GM23248 (cell line): ENCODE measurements around the gene VSIG10. TPM values are rescaled to one million over a fixed set of nuclear protein-coding genes. Genes with fewer than 3 reads are reported as not detected.
"Not testable (repeated sequence)": the region's sequence is repeated elsewhere in the genome, so short reads cannot be mapped to it uniquely, and the experiment has no call there.

ENCODE experiments used
- DNase-seq: peaks from one replicate; pipeline ENCODE4 v3.0.0-alpha.2; 2015
- H2AFZ ChIP-seq: fragments of 200-600 bp; sonication (generic); 2 replicates; pipeline ENCODE4 v1.6.1; 2016; ENCODE audit warnings: antibody characterized with exemption
- H3F3A ChIP-seq: fragments of 200-600 bp; sonication (generic); 2 replicates; pipeline ENCODE4 v1.6.1; 2016; ENCODE audit warnings: mild to moderate bottlenecking, antibody characterized with exemption, mixed run types; ENCODE audit not compliant: insufficient read depth
- H3K27ac ChIP-seq: fragments of 200-600 bp; sonication (generic); 2 replicates; pipeline ENCODE4 v1.5.1; 2016; ENCODE audit warnings: mild to moderate bottlenecking
- H3K27me3 ChIP-seq: fragments of 200-600 bp; sonication (generic); replicated peaks from 2 replicates; pipeline ENCODE4 v1.6.1; 2016; ENCODE audit warnings: mild to moderate bottlenecking; ENCODE audit not compliant: insufficient read depth
- H3K36me3 ChIP-seq: fragments of 200-600 bp; sonication (generic); 2 replicates; pipeline ENCODE4 v1.6.1; 2016; ENCODE audit warnings: low read depth, mild to moderate bottlenecking
- H3K4me1 ChIP-seq: fragments of 200-600 bp; sonication (generic); 2 replicates; pipeline ENCODE4 v1.6.1; 2016; ENCODE audit warnings: mild to moderate bottlenecking; ENCODE audit not compliant: insufficient read depth
- H3K4me2 ChIP-seq: fragments of 200-600 bp; sonication (generic); one replicate; pipeline ENCODE4 v1.6.1; 2016; ENCODE audit warnings: mild to moderate bottlenecking; ENCODE audit not compliant: unreplicated experiment
- H3K4me3 ChIP-seq: fragments of 200-600 bp; sonication (generic); 2 replicates; pipeline ENCODE4 v1.5.1; 2016; ENCODE audit warnings: mild to moderate bottlenecking
- H3K79me2 ChIP-seq: fragments of 200-600 bp; sonication (generic); 2 replicates; pipeline ENCODE4 v1.6.1; 2016; ENCODE audit warnings: mild to moderate bottlenecking; ENCODE audit not compliant: insufficient read depth
- H3K9ac ChIP-seq: fragments of 200-600 bp; sonication (generic); 2 replicates; pipeline ENCODE4 v1.6.1; 2016; ENCODE audit warnings: mild to moderate bottlenecking
- H3K9me2 ChIP-seq: fragments of 200-600 bp; sonication (generic); 2 replicates; pipeline ENCODE4 v1.6.1; 2016; ENCODE audit warnings: mixed run types, mild to moderate bottlenecking, moderate library complexity; ENCODE audit not compliant: insufficient read depth
- H3K9me3 ChIP-seq: fragments of 200-600 bp; sonication (generic); one replicate; pipeline ENCODE4 v1.6.1; 2017; ENCODE audit warnings: low read depth
- H4K20me1 ChIP-seq: fragments of 200-600 bp; sonication (generic); 2 replicates; pipeline ENCODE4 v1.6.0; 2016; ENCODE audit not compliant: insufficient read depth
- EZH2 ChIP-seq: fragments of 200-600 bp; sonication (generic); IDR thresholded peaks from 2 replicates; pipeline ENCODE4 v1.6.1; 2018; ENCODE audit warnings: antibody characterized with exemption, mild to moderate bottlenecking; ENCODE audit not compliant: insufficient read depth, poor library complexity, severe bottlenecking
- EZH2phosphoT487 ChIP-seq: fragments of 200-600 bp; sonication (generic); IDR thresholded peaks from 2 replicates; pipeline ENCODE4 v1.6.1; 2018; ENCODE audit warnings: antibody characterized with exemption, moderate library complexity, mild to moderate bottlenecking, low read depth; ENCODE audit not compliant: insufficient read depth
- WGBS, 2 experiments: methylation state at CpG; one replicate each; pipeline ENCODE4 v1.1.6; 2015 to 2017; ENCODE audit warnings: low lambda C conversion rate in 2 of 2, low coverage in 1 of 2; ENCODE audit errors: missing lambda C conversion rate in 2 of 2; 5-methylcytosine and 5-hydroxymethylcytosine counted together
- in situ Hi-C: fragments of 300-500 bp; cut with MboI; formaldehyde crosslinking; loops from 2 replicates; pipeline ENCODE4 v1.15.0; 2020
- polyA plus RNA-seq: library from polyadenylated mRNA; unstranded; fragments of >200 nt; fragmentation: Nextera tagmentation; extraction: Ambion mirVana; gene quantifications from 2 replicates; pipeline ENCODE4 v1.2.1, GENCODE V29; 2016
- total RNA-seq: library from RNA; depleted of rRNA; stranded (reverse); fragments of >200 nt; shearing (Covaris generic); gene quantifications from 2 replicates; pipeline ENCODE4 v1.2.3, GENCODE V29; 2014

The VSIG10 gene
- total and polyA plus RNA-seq, 2 experiments from 2014 or later: 11.5 to 40.1 TPM

- in situ Hi-C loops: loop anchor here (25.0 kb wide), 1 partner anchor 250 kb away; no protein-coding TSS in a partner anchor
- TF ChIP-seq EZH2: no peak
- TF ChIP-seq EZH2phosphoT487: no peak
- peaks cover 60% of the 10 kb centered on the region for H3K79me2 ChIP-seq
- H3K27ac ChIP-seq: peak overlapping the region; percentile 59
- H3K27me3 ChIP-seq: no peaks in the 10 kb centered on the region
- DNase-seq: no peak
- H2AFZ ChIP-seq: peak overlapping the region; percentile 86
- WGBS, 2 experiments: 73 to 78% methylated on average over 10 of the region's 10 CpGs
- no peaks in the 10 kb centered on the region for H3F3A ChIP-seq
- H3K4me1 ChIP-seq: peaks cover 9% of the 10 kb centered on the region; the same call in 1 of the 2 replicates
- no peaks in the 10 kb centered on the region for H4K20me1 ChIP-seq
- peak overlapping the region; percentile 82 for H3K4me2 ChIP-seq
- peak overlapping the region; percentile 95 for H3K9ac ChIP-seq
- H3K4me3 ChIP-seq: peak overlapping the region; percentile 77
- no peaks in the 10 kb centered on the region for H3K9me2 ChIP-seq
- peaks cover 24% of the 10 kb centered on the region; the same call in 1 of the 2 replicates for H3K36me3 ChIP-seq
- no peaks in the 10 kb centered on the region for H3K9me3 ChIP-seq
These were observed 33.4 kb upstream of the VSIG10 start for GRCh38 chr12:118137148-118137678.

- peaks cover 58% of the 10 kb centered on the region for H3K79me2 ChIP-seq
- peaks cover 9% of the 10 kb centered on the region; the same call in 1 of the 2 replicates for H3K4me1 ChIP-seq
- TF ChIP-seq EZH2phosphoT487: no peak
- TF ChIP-seq EZH2: no peak
- peak overlapping the region; percentile 86 for H2AFZ ChIP-seq
- H3K27ac ChIP-seq: peak overlapping the region; percentile 59
- no peaks in the 10 kb centered on the region for H3F3A ChIP-seq
- H3K9me3 ChIP-seq: no peaks in the 10 kb centered on the region
- H3K9ac ChIP-seq: peak overlapping the region; percentile 95
- in situ Hi-C loops: loop anchor here (25.0 kb wide), 1 partner anchor 249 kb away; no protein-coding TSS in a partner anchor
- no peaks in the 10 kb centered on the region for H4K20me1 ChIP-seq
- peaks cover 21% of the 10 kb centered on the region; the same call in 1 of the 2 replicates for H3K36me3 ChIP-seq
- H3K4me3 ChIP-seq: peak overlapping the region; percentile 77
- H3K4me2 ChIP-seq: peak overlapping the region; percentile 82
- WGBS, 2 experiments: 0 to 2% methylated on average over 29 of the region's 29 CpGs
- peak; percentile 85 for DNase-seq
- no peaks in the 10 kb centered on the region for H3K9me2 ChIP-seq
- H3K27me3 ChIP-seq: no peaks in the 10 kb centered on the region
These were observed 32.8 kb upstream of the VSIG10 start for GRCh38 chr12:118136559-118137003.

GRCh38 chr12:118135788-118136558 is 32.2 kb upstream of the VSIG10 start, which contains the start of gene PEBP1:
PEBP1 (plus strand) TSS chr12:118136124; CDS start chr12:118136210, 86 bp downstream.
- Histone ChIP-seq H3K27me3 (no peaks in the 10 kb centered on the region), H3F3A (no peaks in the 10 kb centered on the region), H3K79me2 (peaks cover 55% of the 10 kb centered on the region), H2AFZ (peak within 1 kb of the TSS; percentile 86), H3K4me1 (peaks cover 9% of the 10 kb centered on the region; the same call in 1 of the 2 replicates), H4K20me1 (no peaks in the 10 kb centered on the region), H3K9me2 (no peaks in the 10 kb centered on the region), H3K4me2 (peak within 1 kb of the TSS; percentile 82), H3K27ac (peak within 1 kb of the TSS; percentile 59), H3K4me3 (peak within 1 kb of the TSS; percentile 77), H3K9me3 (no peaks in the 10 kb centered on the region), H3K36me3 (peaks cover 15% of the 10 kb centered on the region; the same call in 1 of the 2 replicates), H3K9ac (peak within 1 kb of the TSS; percentile 95)
- TF ChIP-seq EZH2phosphoT487 (no peak), EZH2 (no peak)
- in situ Hi-C loops: loop anchor here (25.0 kb wide), 1 partner anchor 249 kb away; no protein-coding TSS in a partner anchor
- 1% methylated on average over 58 to 70 of the region's 70 CpGs for whole genome bisulfite sequencing, 2 experiments
- DNase-seq: peak; percentile 96

GRCh38 chr12:118129436-118129835 is 25.6 kb upstream of the VSIG10 start:
- H3K36me3 ChIP-seq, DNase-seq, H3K9ac ChIP-seq, H3K4me3 ChIP-seq, H3K9me2 ChIP-seq, H3K27me3 ChIP-seq, H2AFZ ChIP-seq, H3F3A ChIP-seq, H4K20me1 ChIP-seq, H3K27ac ChIP-seq, H3K4me2 ChIP-seq, H3K4me1 ChIP-seq, H3K79me2 ChIP-seq, H3K9me3 ChIP-seq: not testable (repeated sequence)
- in situ Hi-C loops: loop anchor here (25.0 kb wide), 1 partner anchor 242 kb away; no protein-coding TSS in a partner anchor
- 79 to 81% methylated on average over 5 of the region's 5 CpGs for WGBS, 2 experiments
